MCF 10A (cell line): Measurements from ENCODE around the gene DUSP28. TPM values are rescaled to one million over a fixed set of nuclear protein-coding genes. Genes with fewer than 3 reads are reported as not detected.

Experiments used
- BruUV-seq: library from RNA; stranded (reverse); fragments of 400-500 nt; replicated peaks from 2 replicates; lab custom pipeline; 2021; lab: Mats Ljungman, UMichigan
- CTCF ChIA-PET: fragments of 300-600 bp; sonication (Branson Sonifier 250); formaldehyde crosslinking; extraction: SDS; loops from one replicate; lab custom pipeline; 2021; ENCODE audit warnings: antibody characterized with exemption, inconsistent platforms; lab: Yijun Ruan, JAX
- POLR2A ChIA-PET: fragments of 300-600, 350-650 bp; sonication (Branson Sonifier 250); formaldehyde crosslinking; extraction: SDS; loops from one replicate; lab custom pipeline; 2020; ENCODE audit warnings: antibody characterized with exemption, inconsistent platforms; lab: Yijun Ruan, JAX
- DNase-seq: peaks from one replicate; pipeline ENCODE4 v3.0.0-alpha.2; 2018; ENCODE audit not compliant: unreplicated experiment
- H3K27ac Mint-ChIP-seq: one replicate; pipeline ENCODE4 v1.8.0; 2022; ENCODE audit warnings: mild to moderate bottlenecking, low read depth, mixed read lengths; ENCODE audit not compliant: unreplicated experiment
- H3K27me3 Mint-ChIP-seq: one replicate; pipeline ENCODE4 v1.8.0; 2022; ENCODE audit warnings: mixed read lengths; ENCODE audit not compliant: insufficient read depth, unreplicated experiment
- H3K36me3 Mint-ChIP-seq: one replicate; pipeline ENCODE4 v1.8.0; 2022; ENCODE audit warnings: mild to moderate bottlenecking, moderate library complexity, mixed read lengths; ENCODE audit not compliant: insufficient read depth, unreplicated experiment
- H3K4me1 Mint-ChIP-seq: one replicate; pipeline ENCODE4 v1.8.0; 2022; ENCODE audit warnings: mixed read lengths; ENCODE audit not compliant: insufficient read depth, unreplicated experiment
- H3K4me3 Mint-ChIP-seq: one replicate; pipeline ENCODE4 v1.8.0; 2022; ENCODE audit warnings: mild to moderate bottlenecking, moderate library complexity, mixed read lengths; ENCODE audit not compliant: unreplicated experiment
- H3K9me3 Mint-ChIP-seq: one replicate; pipeline ENCODE4 v1.8.0; 2022; ENCODE audit warnings: mixed read lengths; ENCODE audit not compliant: unreplicated experiment
- CTCF ChIP-seq: fragments of 200-600 bp; IDR thresholded peaks from one replicate; pipeline ENCODE4 v1.8.0; 2022; ENCODE audit warnings: antibody characterized with exemption, mild to moderate bottlenecking; ENCODE audit not compliant: unreplicated experiment
- intact Hi-C: fragments of 100-400 bp; cut with micrococcal nuclease; formaldehyde crosslinking; loops from 2 replicates; pipeline ENCODE4 v1.14.1; 2022
- total RNA-seq: library from RNA; stranded (reverse); gene quantifications from 2 replicates; pipeline ENCODE4 v1.2.3, GENCODE V29; 2022

Gene DUSP28
- total RNA-seq, 1 experiment from 2014 or later, result 5.2 TPM

- POLR2A ChIA-PET, result interaction anchor here (1.4 to 8.0 kb wide), 5 partner anchors 11 to 730 kb away, joined by 3 to 275 read pairs (median 9); partner anchors contain the start of genes ANKMY1, DUSP28, HDLBP and RNPEPL1
- DNase-seq, result no peak
- no TSS peak for BruUV-seq
- TF ChIP-seq CTCF, result no peak
- no peak overlapping the region for H3K27ac Mint-ChIP-seq
- intact Hi-C loops, result no loop called here
- H3K36me3 Mint-ChIP-seq, result peaks cover 9% of the 10 kb centered on the region
- CTCF ChIA-PET, result interaction anchor here (0.7 to 4.3 kb wide), 4 partner anchors 19 to 456 kb away, joined by 3 to 28 read pairs (median 12); no protein-coding TSS in a partner anchor
- peaks cover 44% of the 10 kb centered on the region for H3K4me1 Mint-ChIP-seq
- H3K27me3 Mint-ChIP-seq, result no peaks in the 10 kb centered on the region
- H3K4me3 Mint-ChIP-seq, result peak overlapping the region; percentile 87
- H3K9me3 Mint-ChIP-seq, result no peaks in the 10 kb centered on the region
Measured at GRCh38 chr2:240585101-240585500, 24.9 kb downstream of the DUSP28 start.

- Mint-ChIP-seq H3K27ac (peak overlapping the region; percentile 94), H3K4me1 (peaks cover 38% of the 10 kb centered on the region), H3K4me3 (peak overlapping the region; percentile 87), H3K27me3 (no peaks in the 10 kb centered on the region), H3K36me3 (peaks cover 5% of the 10 kb centered on the region), H3K9me3 (no peaks in the 10 kb centered on the region)
- ChIA-PET POLR2A (interaction anchor here (0.6 to 8.0 kb wide), 14 partner anchors 8 to 1308 kb away, joined by 3 to 275 read pairs (median 5); partner anchors contain the start of genes ANKMY1, DTYMK, DUSP28 and HDLBP), CTCF (interaction anchor here (0.6 to 4.3 kb wide), 6 partner anchors 20 to 457 kb away, joined by 3 to 28 read pairs (median 4); no protein-coding TSS in a partner anchor)
- intact Hi-C loops, result loop anchor here (2.0 kb wide), 1 partner anchor 19 kb away; no protein-coding TSS in a partner anchor
- TSS peak; percentile 70 for BruUV-seq
- DNase-seq, result no peak
- no peak for TF ChIP-seq CTCF
Measured at GRCh38 chr2:240585681-240586197, 25.6 kb downstream of the DUSP28 start.

- DNase-seq, result peak; percentile 96
- peaks cover 35% of the 10 kb centered on the region for H3K4me1 Mint-ChIP-seq
- CTCF ChIA-PET, result interaction anchor here (0.6 to 4.3 kb wide), 5 partner anchors 19 to 260 kb away, joined by 3 to 28 read pairs (median 3); no protein-coding TSS in a partner anchor
- peaks cover 6% of the 10 kb centered on the region for H3K36me3 Mint-ChIP-seq
- BruUV-seq, result no TSS peak
- intact Hi-C loops, result loop anchor here (2.0 kb wide), 1 partner anchor 20 kb away; no protein-coding TSS in a partner anchor
- H3K27me3 Mint-ChIP-seq, result no peaks in the 10 kb centered on the region
- POLR2A ChIA-PET, result interaction anchor here (0.6 to 8.0 kb wide), 19 partner anchors 9 to 1308 kb away, joined by 3 to 275 read pairs (median 4); partner anchors contain the start of genes ANKMY1, DTYMK, DUSP28 and HDLBP
- TF ChIP-seq CTCF, result no peak
- H3K27ac Mint-ChIP-seq, result peak within 1 kb of the TSS; percentile 94
- peak within 1 kb of the TSS; percentile 87 for H3K4me3 Mint-ChIP-seq
- H3K9me3 Mint-ChIP-seq, result no peaks in the 10 kb centered on the region
Measured at GRCh38 chr2:240586198-240586918, 26.2 kb downstream of the DUSP28 start, which contains the start of gene CAPN10. Gene CAPN10 (plus strand): TSS chr2:240586734. CDS start chr2:240586912, 178 bp downstream.
